ENCODE data around the gene TBXAS1. TPM values are rescaled to one million over a fixed set of nuclear protein-coding genes. Genes with fewer than 3 reads are reported as not detected.

Gene TBXAS1
- total and polyA plus RNA-seq, 8 donors, result 0.74 to 18.4 (median 2.2) TPM

- FAIRE-seq, result no peak
- WGBS, 2 donors, result 88 to 90% methylated on average over 4 of the region's 4 CpGs
Measured at GRCh38 chr7:140048138-140048537, 219.1 kb downstream of the TBXAS1 start.

GRCh38 chr7:140048989-140049338, 219.9 kb downstream of the TBXAS1 start:
- Histone ChIP-seq H3K4me3 (no peak overlapping the region), H3K27ac (peak overlapping the region in 2 of 4 donors; percentile 13 to 54), H3K36me3 (no peaks in the 10 kb centered on the region), H3K4me1 (peaks cover 19 to 30% (median 24%) of the 10 kb centered on the region in 3 donors), H3K9me3 (no peaks in the 10 kb centered on the region), H3K27me3 (no peaks in the 10 kb centered on the region)
- FAIRE-seq (no peak), DNase-seq (no peak), ATAC-seq (peak; percentile 30 to 55 (median 43))
- intact Hi-C loops (cut with DNase I), result no loop called here
- no peak for TF ChIP-seq CTCF (IDR thresholded peaks at IDR 0.05)
- WGBS, 2 donors, result 12 to 14% methylated on average over 1 of the region's 1 CpG

More at GRCh38 chr7:140048138-140048537, 219.1 kb downstream of the TBXAS1 start:
- Histone ChIP-seq H3K27ac (no peak overlapping the region), H3K36me3 (no peaks in the 10 kb centered on the region), H3K9me3 (no peaks in the 10 kb centered on the region), H3K27me3 (no peaks in the 10 kb centered on the region), H3K4me3 (no peak overlapping the region), H3K4me1 (peaks cover 19 to 30% (median 24%) of the 10 kb centered on the region in 3 donors)
- TF ChIP-seq CTCF (IDR thresholded peaks at IDR 0.05), result no peak
- DNase-seq (no peak), ATAC-seq (no peak)
- intact Hi-C loops (cut with DNase I), result no loop called here

- H3K27ac ChIP-seq, result peak overlapping the region in 3 of 4 donors; percentile 3 to 54 (median 13)
- DNase-seq, result no peak
Measured at GRCh38 chr7:140049339-140050024, 220.4 kb downstream of the TBXAS1 start.

GRCh38 chr7:140050100-140050499, 221.0 kb downstream of the TBXAS1 start:
- Histone ChIP-seq H3K9me3 (no peaks in the 10 kb centered on the region), H3K4me1 (peaks cover 19 to 26% (median 24%) of the 10 kb centered on the region in 3 donors), H3K27me3 (no peaks in the 10 kb centered on the region), H3K36me3 (no peaks in the 10 kb centered on the region), H3K4me3 (no peak overlapping the region), H3K27ac (peak overlapping the region in 1 of 4 donors; percentile 54)
- DNase-seq, result no peak
- FAIRE-seq, result no peak
- intact Hi-C loops (cut with DNase I), result no loop called here
- TF ChIP-seq CTCF (IDR thresholded peaks at IDR 0.05), result no peak
- WGBS, 2 donors, result 93 to 97% methylated on average over 3 of the region's 3 CpGs
- ATAC-seq, result no peak

More at GRCh38 chr7:140049339-140050024, 220.4 kb downstream of the TBXAS1 start:
- Histone ChIP-seq H3K36me3 (no peaks in the 10 kb centered on the region), H3K9me3 (no peaks in the 10 kb centered on the region), H3K4me3 (no peak overlapping the region), H3K27me3 (no peaks in the 10 kb centered on the region), H3K4me1 (peaks cover 19 to 30% (median 24%) of the 10 kb centered on the region in 3 donors)
- peak; percentile 52 to 82 (median 71) for ATAC-seq
- no peak for FAIRE-seq
- WGBS, 2 donors, result 55 to 60% methylated on average over 5 of the region's 5 CpGs
- intact Hi-C loops (cut with DNase I), result no loop called here
- no peak for TF ChIP-seq CTCF (IDR thresholded peaks at IDR 0.05)

- TF ChIP-seq CTCF (IDR thresholded peaks at IDR 0.05), result no peak
- Histone ChIP-seq H3K36me3 (peaks cover 0 to 8% (median 0%) of the 10 kb centered on the region in 3 donors), H3K9me3 (no peaks in the 10 kb centered on the region), H3K4me3 (no peak overlapping the region), H3K27ac (no peak overlapping the region), H3K27me3 (no peaks in the 10 kb centered on the region), H3K4me1 (peaks cover 8 to 16% (median 14%) of the 10 kb centered on the region in 3 donors)
- FAIRE-seq (no peak), ATAC-seq (no peak), DNase-seq (no peak)
- intact Hi-C loops (cut with DNase I), result no loop called here
Measured at GRCh38 chr7:140051820-140052219, 222.8 kb downstream of the TBXAS1 start.
